HUES64 (cell line): ENCODE data around the gene TMEM174. TPM values are rescaled to one million over a fixed set of nuclear protein-coding genes. Genes with fewer than 3 reads are reported as not detected.

Experiments used
- H3K27ac ChIP-seq: 2 replicates; pipeline ENCODE4 v1.7.0; 2013; ENCODE audit warnings: low read depth, low read length, inconsistent platforms
- H3K27me3 ChIP-seq: 2 replicates; pipeline ENCODE4 v1.6.1; 2013; ENCODE audit warnings: mild to moderate bottlenecking, low read length; ENCODE audit not compliant: insufficient read depth
- H3K36me3 ChIP-seq: 2 replicates; pipeline ENCODE4 v1.6.1; 2013; ENCODE audit warnings: mild to moderate bottlenecking, low read length; ENCODE audit not compliant: insufficient read depth
- H3K4me1 ChIP-seq: 2 replicates; pipeline ENCODE4 v1.6.1; 2013; ENCODE audit warnings: mild to moderate bottlenecking, low read length, moderate library complexity; ENCODE audit not compliant: insufficient read depth
- H3K4me3 ChIP-seq: 2 replicates; pipeline ENCODE4 v1.5.1; 2013; ENCODE audit warnings: mild to moderate bottlenecking, low read length, moderate library complexity
- H3K9ac ChIP-seq: 2 replicates; pipeline ENCODE4 v1.6.1; 2013; ENCODE audit warnings: mild to moderate bottlenecking, low read depth, low read length
- H3K9me3 ChIP-seq: 2 replicates; pipeline ENCODE4 v1.6.1; 2013; ENCODE audit warnings: low read depth, low read length; ENCODE audit not compliant: insufficient read depth
- WGBS: fragments of 150-250, 120-280 bp; methylation state at CpG from one replicate; pipeline ENCODE4 v1.1.7; 2013; ENCODE audit warnings: missing lambda C conversion rate; 5-methylcytosine and 5-hydroxymethylcytosine counted together
- polyA plus RNA-seq, 2 experiments: library from polyadenylated mRNA; stranded (reverse); fragments of 50-300 nt; gene quantifications; one replicate each; pipeline ENCODE4 v1.2.3, GENCODE V29; 2013

TMEM174 gene, protein sequence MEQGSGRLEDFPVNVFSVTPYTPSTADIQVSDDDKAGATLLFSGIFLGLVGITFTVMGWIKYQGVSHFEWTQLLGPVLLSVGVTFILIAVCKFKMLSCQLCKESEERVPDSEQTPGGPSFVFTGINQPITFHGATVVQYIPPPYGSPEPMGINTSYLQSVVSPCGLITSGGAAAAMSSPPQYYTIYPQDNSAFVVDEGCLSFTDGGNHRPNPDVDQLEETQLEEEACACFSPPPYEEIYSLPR
- not detected for polyA plus RNA-seq (2013, experiment 1 of 2)
- not detected for polyA plus RNA-seq (2013, experiment 2 of 2)

DNA sequence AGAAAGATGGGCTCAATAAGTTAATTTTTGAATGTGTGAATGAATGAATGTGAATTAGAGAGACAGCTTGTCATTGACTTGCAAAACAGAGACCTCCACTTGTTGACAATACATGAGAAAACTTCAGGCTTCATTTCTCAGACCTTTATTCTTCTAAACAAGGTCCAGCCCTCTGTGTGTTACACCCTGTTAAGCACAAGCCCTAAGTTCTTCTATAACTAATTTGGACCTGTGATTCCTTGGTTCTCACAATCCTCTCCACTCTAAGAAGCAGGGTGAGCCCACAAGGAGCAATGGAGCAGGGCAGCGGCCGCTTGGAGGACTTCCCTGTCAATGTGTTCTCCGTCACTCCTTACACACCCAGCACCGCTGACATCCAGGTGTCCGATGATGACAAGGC lies at the start of gene TMEM174:
TSS of gene TMEM174 (plus strand) at position 243 of the 400 bp plus-strand sequence. CDS start at position 294, 51 bp downstream.
- H3K27me3 ChIP-seq = no peaks in the 10 kb centered on the region
- H3K27ac ChIP-seq = no peak within 1 kb of the TSS
- H3K9ac ChIP-seq = no peak within 1 kb of the TSS
- H3K9me3 ChIP-seq = no peaks in the 10 kb centered on the region
- WGBS = 96% methylated on average over 5 of the region's 5 CpGs
- H3K4me1 ChIP-seq = 0 out of 2 replicates have a peak, but pooled peaks cover 6% of the 10 kb centered on the region
- no peak within 1 kb of the TSS for H3K4me3 ChIP-seq
- no peaks in the 10 kb centered on the region for H3K36me3 ChIP-seq

- WGBS = 91% methylated on average over 4 of the region's 4 CpGs
- Histone ChIP-seq H3K27me3 (peaks cover 31% of the 10 kb centered on the region), H3K9ac (no peak overlapping the region), H3K36me3 (no peaks in the 10 kb centered on the region), H3K4me1 (peaks cover 3% of the 10 kb centered on the region; the same call in 1 of the 2 replicates), H3K27ac (no peak overlapping the region), H3K4me3 (no peak overlapping the region), H3K9me3 (no peaks in the 10 kb centered on the region)
Measured at GRCh38 chr5:73125289-73125688, 47.7 kb upstream of the TMEM174 start.

- Histone ChIP-seq H3K36me3 (no peaks in the 10 kb centered on the region), H3K4me1 (peaks cover 11% of the 10 kb centered on the region), H3K4me3 (no peak overlapping the region), H3K9me3 (no peaks in the 10 kb centered on the region), H3K27me3 (peaks cover 21% of the 10 kb centered on the region), H3K9ac (no peak overlapping the region), H3K27ac (no peak overlapping the region)
- WGBS = 84% methylated on average over 4 of the region's 4 CpGs
Measured at GRCh38 chr5:73126381-73126780, 46.6 kb upstream of the TMEM174 start.

- Histone ChIP-seq H3K4me3 (no peak overlapping the region), H3K36me3 (no peaks in the 10 kb centered on the region)
Measured at GRCh38 chr5:73126957-73127356, 46.0 kb upstream of the TMEM174 start.

GRCh38 chr5:73129143-73129542 lies 43.9 kb upstream of the TMEM174 start:
- WGBS = 91% methylated on average over 5 of the region's 5 CpGs
- no peak overlapping the region for H3K4me3 ChIP-seq
- H3K27ac ChIP-seq = no peak overlapping the region
- H3K9me3 ChIP-seq = no peaks in the 10 kb centered on the region
- no peak overlapping the region for H3K9ac ChIP-seq
- H3K4me1 ChIP-seq = peaks cover 10% of the 10 kb centered on the region; the same call in 1 of the 2 replicates
- no peaks in the 10 kb centered on the region for H3K36me3 ChIP-seq
- no peaks in the 10 kb centered on the region for H3K27me3 ChIP-seq

More at GRCh38 chr5:73126957-73127356, 46.0 kb upstream of the TMEM174 start:
- Histone ChIP-seq H3K27me3 (peaks cover 15% of the 10 kb centered on the region), H3K27ac (no peak overlapping the region), H3K9me3 (no peaks in the 10 kb centered on the region), H3K9ac (no peak overlapping the region), H3K4me1 (peaks cover 12% of the 10 kb centered on the region)
- 91% methylated on average over 1 of the region's 1 CpG for WGBS

GRCh38 chr5:73130811-73131210 lies 42.2 kb upstream of the TMEM174 start:
- Histone ChIP-seq H3K27me3 (no peaks in the 10 kb centered on the region), H3K4me3 (no peak overlapping the region), H3K36me3 (no peaks in the 10 kb centered on the region), H3K4me1 (peaks cover 12% of the 10 kb centered on the region; the same call in 1 of the 2 replicates), H3K9ac (no peak overlapping the region), H3K27ac (no peak overlapping the region), H3K9me3 (no peaks in the 10 kb centered on the region)
- WGBS = 71% methylated on average over 1 of the region's 1 CpG

- Histone ChIP-seq H3K36me3 (no peaks in the 10 kb centered on the region), H3K4me3 (no peak overlapping the region), H3K27me3 (no peaks in the 10 kb centered on the region), H3K4me1 (peaks cover 19% of the 10 kb centered on the region), H3K9me3 (no peaks in the 10 kb centered on the region), H3K27ac (no peak overlapping the region), H3K9ac (no peak overlapping the region)
- WGBS = 85% methylated on average over 2 of the region's 3 CpGs
Measured at GRCh38 chr5:73131711-73132425, 41.1 kb upstream of the TMEM174 start.

GRCh38 chr5:73132759-73133158 lies 40.2 kb upstream of the TMEM174 start:
- Histone ChIP-seq H3K4me1 (peaks cover 19% of the 10 kb centered on the region), H3K9me3 (no peaks in the 10 kb centered on the region), H3K4me3 (no peak overlapping the region), H3K27ac (no peak overlapping the region), H3K9ac (no peak overlapping the region), H3K36me3 (no peaks in the 10 kb centered on the region), H3K27me3 (no peaks in the 10 kb centered on the region)
- WGBS = 79% methylated on average over 1 of the region's 2 CpGs

DNA sequence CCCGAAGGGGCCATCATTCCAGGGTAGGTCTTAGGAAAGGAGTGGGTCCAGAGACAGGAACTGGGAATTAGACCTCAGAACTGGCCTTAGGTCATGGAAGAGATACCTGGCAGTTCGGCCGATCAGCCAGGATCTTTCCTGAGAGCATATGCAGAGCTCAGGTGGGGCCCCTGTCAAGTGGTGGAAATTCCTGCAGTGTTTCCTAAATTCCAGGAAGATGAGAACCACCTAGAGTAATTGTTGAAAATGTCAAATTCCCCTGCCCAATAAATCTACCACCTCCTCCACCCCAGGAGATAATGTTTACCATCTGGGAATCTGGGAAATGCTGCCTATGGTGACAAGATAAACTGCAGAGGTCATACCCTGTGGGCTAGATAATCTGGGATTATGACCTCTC lies 38.0 kb upstream of the TMEM174 start:
- WGBS = 96% methylated on average over 3 of the region's 3 CpGs
- no peak overlapping the region for H3K27ac ChIP-seq
- peaks cover 19% of the 10 kb centered on the region for H3K4me1 ChIP-seq
- H3K4me3 ChIP-seq = no peak overlapping the region
- H3K27me3 ChIP-seq = no peaks in the 10 kb centered on the region
- H3K9me3 ChIP-seq = no peaks in the 10 kb centered on the region
- no peaks in the 10 kb centered on the region for H3K36me3 ChIP-seq
- H3K9ac ChIP-seq = no peak overlapping the region

- no peaks in the 10 kb centered on the region for H3K9me3 ChIP-seq
- 79% methylated on average over 6 of the region's 6 CpGs for WGBS
- H3K27me3 ChIP-seq = no peaks in the 10 kb centered on the region
- H3K27ac ChIP-seq = no peak overlapping the region
- H3K4me3 ChIP-seq = no peak overlapping the region
- H3K9ac ChIP-seq = no peak overlapping the region
- peaks cover 19% of the 10 kb centered on the region for H3K4me1 ChIP-seq
- H3K36me3 ChIP-seq = no peaks in the 10 kb centered on the region
Measured at GRCh38 chr5:73135429-73136054, 37.5 kb upstream of the TMEM174 start.

DNA sequence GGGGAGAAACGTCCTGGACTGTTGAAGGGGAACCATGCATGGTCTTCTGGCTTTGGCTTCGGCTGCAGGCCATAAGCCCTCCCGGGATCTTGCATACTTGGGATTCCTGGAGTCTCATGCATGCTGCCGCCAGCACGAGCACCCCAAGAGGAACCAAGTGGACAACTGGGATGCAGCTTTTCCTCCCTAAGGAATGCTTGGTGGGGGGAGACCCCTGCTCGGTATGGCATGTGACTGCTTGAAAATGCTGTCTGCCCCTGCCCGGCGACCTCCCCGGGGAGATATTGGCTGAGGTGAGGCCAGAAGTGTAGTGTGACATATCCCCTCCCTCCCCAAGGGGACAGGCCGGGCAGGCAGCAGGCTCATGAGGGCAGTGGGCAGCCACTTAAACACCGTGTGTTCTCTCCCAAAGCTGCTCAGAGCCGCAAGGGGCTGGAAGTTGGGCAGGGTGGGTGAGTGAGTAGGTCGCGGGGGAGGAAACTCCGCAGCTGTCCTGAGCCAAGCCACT lies 36.9 kb upstream of the TMEM174 start:
- WGBS = 53% methylated on average over 14 of the region's 15 CpGs
- Histone ChIP-seq H3K36me3 (no peaks in the 10 kb centered on the region), H3K4me1 (peaks cover 14% of the 10 kb centered on the region), H3K27me3 (no peaks in the 10 kb centered on the region), H3K9ac (no peak overlapping the region), H3K9me3 (no peaks in the 10 kb centered on the region), H3K27ac (no peak overlapping the region), H3K4me3 (no peak overlapping the region)
